Measurements from ENCODE around the gene CAMK2B.
"Not testable (repeated sequence)": the region's sequence is repeated elsewhere in the genome, so short reads cannot be mapped to it uniquely, and the experiment has no call there.

Gene CAMK2B

GRCh38 chr7:44206008-44206407, 119.4 kb downstream of the CAMK2B start:
- no peak for DNase-seq (ENCODE audit: low read depth)
- H3K4me3 ChIP-seq (ENCODE audit: control insufficient read depth, low read depth, low read length), result no peak overlapping the region
- TF ChIP-seq, protein P1, sequence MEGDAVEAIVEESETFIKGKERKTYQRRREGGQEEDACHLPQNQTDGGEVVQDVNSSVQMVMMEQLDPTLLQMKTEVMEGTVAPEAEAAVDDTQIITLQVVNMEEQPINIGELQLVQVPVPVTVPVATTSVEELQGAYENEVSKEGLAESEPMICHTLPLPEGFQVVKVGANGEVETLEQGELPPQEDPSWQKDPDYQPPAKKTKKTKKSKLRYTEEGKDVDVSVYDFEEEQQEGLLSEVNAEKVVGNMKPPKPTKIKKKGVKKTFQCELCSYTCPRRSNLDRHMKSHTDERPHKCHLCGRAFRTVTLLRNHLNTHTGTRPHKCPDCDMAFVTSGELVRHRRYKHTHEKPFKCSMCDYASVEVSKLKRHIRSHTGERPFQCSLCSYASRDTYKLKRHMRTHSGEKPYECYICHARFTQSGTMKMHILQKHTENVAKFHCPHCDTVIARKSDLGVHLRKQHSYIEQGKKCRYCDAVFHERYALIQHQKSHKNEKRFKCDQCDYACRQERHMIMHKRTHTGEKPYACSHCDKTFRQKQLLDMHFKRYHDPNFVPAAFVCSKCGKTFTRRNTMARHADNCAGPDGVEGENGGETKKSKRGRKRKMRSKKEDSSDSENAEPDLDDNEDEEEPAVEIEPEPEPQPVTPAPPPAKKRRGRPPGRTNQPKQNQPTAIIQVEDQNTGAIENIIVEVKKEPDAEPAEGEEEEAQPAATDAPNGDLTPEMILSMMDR (conservative IDR thresholded peaks at IDR 0.05; ENCODE audit: control insufficient read depth, insufficient read depth, low read depth, low read length), result no peak

GRCh38 chr7:44201813-44202212, 123.6 kb downstream of the CAMK2B start:
- peak overlapping the region; percentile 97 for H3K4me3 ChIP-seq (ENCODE audit: control insufficient read depth, low read depth, low read length)
- DNase-seq (ENCODE audit: low read depth), result peak; percentile 22
- TF ChIP-seq, protein P1 (conservative IDR thresholded peaks at IDR 0.05; ENCODE audit: control insufficient read depth, insufficient read depth, low read depth, low read length), result no peak

DNA sequence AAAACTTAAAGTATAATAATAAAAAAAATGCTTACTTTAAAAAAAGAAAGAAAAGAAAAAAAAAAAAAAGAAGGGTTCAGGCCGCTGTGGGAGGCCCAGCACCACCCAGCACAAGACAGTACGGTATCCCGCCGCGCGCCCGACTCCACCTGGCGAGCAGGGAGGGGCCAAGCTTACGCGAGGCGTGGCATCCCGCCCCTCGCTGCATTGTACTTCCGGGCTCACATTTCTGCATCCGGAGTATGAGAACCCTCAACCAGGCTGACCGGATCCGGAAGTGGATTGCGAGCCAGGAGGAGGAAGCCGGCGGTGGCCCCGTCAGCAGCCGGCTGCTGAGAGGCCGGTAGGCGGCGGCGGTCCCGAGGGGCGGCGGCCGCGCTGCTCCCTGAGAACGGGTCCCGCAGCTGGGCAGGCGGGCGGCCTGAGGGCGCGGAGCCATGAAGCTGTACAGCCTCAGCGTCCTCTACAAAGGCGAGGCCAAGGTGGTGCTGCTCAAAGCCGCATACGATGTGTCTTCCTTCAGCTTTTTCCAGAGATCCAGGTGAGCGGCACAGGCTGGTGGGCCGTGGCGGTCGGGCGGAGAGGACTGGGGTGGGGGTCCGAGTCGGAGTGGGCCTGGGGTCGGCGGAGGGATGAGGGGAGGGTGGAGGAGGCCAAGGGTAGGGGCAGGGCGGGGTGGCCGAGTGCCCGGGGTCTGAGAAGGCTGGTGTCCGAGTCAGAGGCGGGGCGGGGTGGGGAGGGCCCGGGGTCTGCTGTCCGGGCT, 124.5 kb downstream of the CAMK2B start, which contains the start of gene YKT6:
Gene YKT6, plus strand, starts transcription at position 280 of the 763 bp plus-strand sequence. Its CDS starts 158 bp downstream, at position 438.
- DNase-seq (ENCODE audit: low read depth), result peak; percentile 91
- peak within 1 kb of the TSS; percentile 97 for H3K4me3 ChIP-seq (ENCODE audit: control insufficient read depth, low read depth, low read length)
- TF ChIP-seq, protein P1 (conservative IDR thresholded peaks at IDR 0.05; ENCODE audit: control insufficient read depth, insufficient read depth, low read depth, low read length), result no peak

DNA sequence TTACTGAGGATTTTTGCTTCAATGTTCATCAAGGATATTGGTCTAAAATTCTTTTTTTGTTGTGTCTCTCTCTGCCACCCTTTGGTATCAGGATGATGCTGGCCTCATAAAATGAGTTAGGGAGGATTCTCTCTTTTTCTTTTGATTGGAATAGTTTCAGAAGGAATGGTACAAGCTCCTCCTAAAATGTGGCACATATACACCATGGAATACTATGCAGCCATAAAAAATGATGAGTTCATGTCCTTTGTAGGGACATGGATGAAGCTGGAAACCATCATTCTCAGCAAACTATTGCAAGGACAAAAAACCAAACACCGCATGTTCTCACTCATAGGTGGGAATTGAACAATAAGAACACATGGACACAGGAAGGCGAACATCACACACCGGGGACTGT, 125.2 kb downstream of the CAMK2B start:
- DNase-seq (ENCODE audit: low read depth); H3K4me3 ChIP-seq (ENCODE audit: control insufficient read depth, low read depth, low read length): not testable (repeated sequence)

DNA sequence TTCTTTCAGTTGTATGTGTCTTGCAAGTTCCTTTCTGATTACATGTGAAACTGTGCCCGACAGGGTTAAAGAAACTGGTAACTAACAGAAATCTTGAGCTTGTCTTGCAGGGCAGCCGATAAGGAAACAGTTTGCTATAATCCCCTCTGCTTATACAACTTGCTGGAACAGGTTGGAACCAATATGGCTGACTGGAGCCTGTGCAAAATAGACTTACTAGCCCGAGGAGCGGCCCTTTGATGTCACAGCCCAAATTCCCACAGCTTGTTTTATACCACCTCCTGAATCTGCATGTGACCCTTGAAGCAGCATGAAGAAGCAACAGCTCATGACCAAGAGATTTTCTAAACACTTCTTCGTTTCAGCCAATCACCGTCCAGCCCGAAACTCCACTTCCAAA, 127.9 kb downstream of the CAMK2B start:
- no peak for DNase-seq (ENCODE audit: low read depth)
- TF ChIP-seq, protein P1 (conservative IDR thresholded peaks at IDR 0.05; ENCODE audit: control insufficient read depth, insufficient read depth, low read depth, low read length), result no peak
- no peak overlapping the region for H3K4me3 ChIP-seq (ENCODE audit: control insufficient read depth, low read depth, low read length)

- peak; percentile 64 for DNase-seq (ENCODE audit: low read depth)
- TF ChIP-seq, protein P1 (conservative IDR thresholded peaks at IDR 0.05; ENCODE audit: control insufficient read depth, insufficient read depth, low read depth, low read length), result peak; percentile 90
- H3K4me3 ChIP-seq (ENCODE audit: control insufficient read depth, low read depth, low read length), result no peak overlapping the region
Observed at GRCh38 chr7:44196450-44196872, 128.9 kb downstream of the CAMK2B start.

- H3K4me3 ChIP-seq (ENCODE audit: control insufficient read depth, low read depth, low read length), result no peak overlapping the region
- TF ChIP-seq, protein P1 (conservative IDR thresholded peaks at IDR 0.05; ENCODE audit: control insufficient read depth, insufficient read depth, low read depth, low read length), result no peak
- peak; percentile 33 for DNase-seq (ENCODE audit: low read depth)
Observed at GRCh38 chr7:44195889-44196288, 129.5 kb downstream of the CAMK2B start.

All from fibroblast of mammary gland (primary cell).